ENCODE data around the gene CDKN1B.

DNA sequence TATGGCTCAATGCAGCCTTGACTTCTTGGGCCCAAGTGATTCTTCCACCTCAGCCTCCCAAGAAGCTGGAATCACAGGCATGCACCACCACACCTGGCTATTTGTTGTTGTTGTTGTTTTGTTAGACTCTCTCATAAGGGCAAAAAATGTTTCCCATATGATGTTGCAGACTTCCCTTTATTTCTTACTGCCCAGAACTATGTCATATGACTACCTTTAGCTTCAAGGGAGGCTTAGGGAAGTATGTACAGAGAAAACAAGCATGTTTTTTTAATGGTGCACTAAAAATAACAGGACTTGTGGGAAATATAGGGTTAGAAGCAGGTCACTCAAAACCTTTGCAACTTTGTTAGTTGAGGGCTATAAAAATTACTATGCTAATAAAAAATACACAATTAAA lies 16.9 kb upstream of the CDKN1B start:
- no peak for TF ChIP-seq POLR2A (IDR thresholded peaks at IDR 0.05)
- TF ChIP-seq, protein P1, sequence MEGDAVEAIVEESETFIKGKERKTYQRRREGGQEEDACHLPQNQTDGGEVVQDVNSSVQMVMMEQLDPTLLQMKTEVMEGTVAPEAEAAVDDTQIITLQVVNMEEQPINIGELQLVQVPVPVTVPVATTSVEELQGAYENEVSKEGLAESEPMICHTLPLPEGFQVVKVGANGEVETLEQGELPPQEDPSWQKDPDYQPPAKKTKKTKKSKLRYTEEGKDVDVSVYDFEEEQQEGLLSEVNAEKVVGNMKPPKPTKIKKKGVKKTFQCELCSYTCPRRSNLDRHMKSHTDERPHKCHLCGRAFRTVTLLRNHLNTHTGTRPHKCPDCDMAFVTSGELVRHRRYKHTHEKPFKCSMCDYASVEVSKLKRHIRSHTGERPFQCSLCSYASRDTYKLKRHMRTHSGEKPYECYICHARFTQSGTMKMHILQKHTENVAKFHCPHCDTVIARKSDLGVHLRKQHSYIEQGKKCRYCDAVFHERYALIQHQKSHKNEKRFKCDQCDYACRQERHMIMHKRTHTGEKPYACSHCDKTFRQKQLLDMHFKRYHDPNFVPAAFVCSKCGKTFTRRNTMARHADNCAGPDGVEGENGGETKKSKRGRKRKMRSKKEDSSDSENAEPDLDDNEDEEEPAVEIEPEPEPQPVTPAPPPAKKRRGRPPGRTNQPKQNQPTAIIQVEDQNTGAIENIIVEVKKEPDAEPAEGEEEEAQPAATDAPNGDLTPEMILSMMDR (IDR thresholded peaks at IDR 0.05) = no peak
